ENCODE measurements around the gene SLC50A1.

Gene SLC50A1

DNA sequence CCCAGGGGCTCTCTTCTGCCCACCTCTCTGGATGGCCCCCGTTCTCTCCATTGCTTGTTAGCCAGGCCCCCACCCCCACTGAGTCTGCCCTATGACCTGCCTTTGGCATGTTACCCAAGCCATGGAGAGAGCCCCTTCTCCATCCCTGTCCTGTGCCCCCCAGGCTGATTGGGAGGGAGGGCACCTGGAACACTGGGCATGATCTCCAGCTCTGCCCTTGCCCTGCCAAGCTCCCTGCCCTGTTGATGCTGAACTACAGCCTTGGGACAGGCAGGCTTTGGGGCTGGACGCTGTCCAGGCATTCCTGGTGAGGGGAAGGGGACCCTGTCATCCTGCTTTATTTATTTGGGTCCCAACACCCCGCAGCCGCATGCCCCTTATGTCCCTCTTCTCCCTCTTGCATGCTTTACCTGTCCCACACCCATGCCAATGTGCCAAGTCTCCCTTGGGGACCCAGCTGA lies 48.7 kb downstream of the SLC50A1 start:
- DNase-seq (ENCODE audit: low read depth in 3 of 3), result no peak

DNA sequence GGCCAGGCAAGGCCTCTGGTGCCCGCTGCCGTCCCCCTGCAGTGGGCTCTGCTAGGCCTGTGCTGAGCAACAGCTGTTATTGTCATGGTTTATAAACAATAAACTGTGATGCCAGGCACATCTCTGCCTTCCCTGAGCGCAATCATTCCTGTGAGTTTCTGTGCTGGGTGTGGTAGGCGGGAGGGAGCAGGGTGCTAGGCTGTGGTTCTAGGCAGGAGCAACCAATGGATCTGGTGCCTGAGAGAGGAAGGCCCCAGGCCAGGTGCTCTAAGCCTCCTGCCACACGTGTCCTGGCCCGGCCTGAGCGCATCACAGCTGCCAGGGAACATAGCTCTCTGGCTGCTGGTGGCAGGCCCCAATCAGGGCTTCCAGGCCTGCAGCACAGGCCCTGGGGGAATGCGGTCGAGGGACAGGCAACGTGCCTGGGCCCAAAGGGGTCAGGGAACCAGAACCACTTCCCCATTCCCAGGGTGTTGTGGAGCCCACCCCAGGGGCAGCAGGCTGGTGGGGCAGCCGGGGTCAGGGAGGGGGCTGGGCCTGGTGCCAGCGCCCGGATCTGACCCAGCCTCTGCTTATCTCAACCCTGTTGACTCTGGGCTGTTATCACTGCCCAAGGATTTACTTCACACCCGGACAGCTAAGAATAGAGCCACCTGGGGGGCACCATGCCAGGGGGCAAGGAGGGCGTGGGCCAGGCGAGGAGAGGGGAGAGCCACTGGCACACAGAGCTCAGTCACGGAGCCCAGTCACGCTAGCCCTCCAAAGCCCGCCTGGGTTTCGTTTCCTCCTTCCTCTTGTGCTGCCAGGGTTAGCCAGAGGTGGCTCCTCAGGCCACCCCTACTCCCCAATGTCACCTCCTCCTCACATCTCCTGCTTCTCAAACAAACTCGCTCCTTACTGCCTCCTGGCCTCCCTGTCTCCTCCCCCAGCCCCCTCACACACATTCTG lies 49.5 kb downstream of the SLC50A1 start:
- no peak for DNase-seq (ENCODE audit: low read depth in 3 of 3)

DNA sequence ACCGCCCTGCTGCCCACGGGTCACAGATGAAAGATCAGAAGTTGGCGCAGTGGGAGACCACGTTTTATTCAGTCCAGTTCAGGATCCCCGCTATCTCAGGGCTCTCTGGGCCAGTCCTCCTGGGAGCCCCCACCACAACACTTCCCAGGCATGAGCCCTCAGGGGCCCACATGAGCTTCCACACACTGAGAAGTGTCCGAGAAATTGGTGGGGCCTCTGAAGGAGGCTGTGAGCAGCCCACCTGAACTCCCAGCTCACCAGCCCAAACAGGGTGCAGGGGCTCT lies 50.1 kb downstream of the SLC50A1 start:
- DNase-seq (ENCODE audit: low read depth in 3 of 3), result no peak

DNA sequence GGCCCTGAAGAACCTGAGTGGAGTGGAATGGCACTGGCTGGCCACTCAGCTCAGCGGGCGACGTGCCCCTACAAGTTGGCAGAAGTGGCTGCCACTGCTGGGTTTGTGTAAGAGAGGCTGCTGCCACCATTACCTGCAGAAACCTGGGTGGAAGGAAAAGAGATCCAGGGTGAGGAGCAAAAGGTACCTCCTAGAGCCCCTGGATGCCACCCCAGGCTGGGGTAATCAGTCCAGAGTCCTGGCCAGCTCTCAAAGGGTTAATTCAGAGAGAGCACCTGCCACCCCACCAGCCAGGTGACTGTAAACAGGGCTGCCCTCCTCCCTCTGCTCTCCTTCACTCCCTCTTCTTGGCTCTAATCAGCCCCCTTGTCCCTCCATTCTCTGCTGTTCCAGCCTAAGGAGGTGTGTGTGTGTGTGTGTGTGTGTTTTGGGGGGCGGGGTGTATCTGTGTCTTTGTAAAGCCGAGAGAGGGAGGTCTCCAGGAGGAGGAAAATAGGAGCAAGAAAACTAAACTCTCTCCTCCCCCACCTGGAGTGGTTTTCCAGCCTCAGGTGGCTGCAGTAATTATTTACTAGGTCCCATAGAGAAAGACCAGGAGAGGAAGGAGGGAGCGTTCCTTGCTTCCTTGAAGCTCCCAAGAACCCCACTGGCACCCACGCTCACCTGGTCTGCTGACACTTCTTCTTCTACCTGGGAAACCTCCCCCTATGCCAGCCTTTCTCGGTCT lies 50.6 kb downstream of the SLC50A1 start:
- no peak for DNase-seq (ENCODE audit: low read depth in 3 of 3)

DNA sequence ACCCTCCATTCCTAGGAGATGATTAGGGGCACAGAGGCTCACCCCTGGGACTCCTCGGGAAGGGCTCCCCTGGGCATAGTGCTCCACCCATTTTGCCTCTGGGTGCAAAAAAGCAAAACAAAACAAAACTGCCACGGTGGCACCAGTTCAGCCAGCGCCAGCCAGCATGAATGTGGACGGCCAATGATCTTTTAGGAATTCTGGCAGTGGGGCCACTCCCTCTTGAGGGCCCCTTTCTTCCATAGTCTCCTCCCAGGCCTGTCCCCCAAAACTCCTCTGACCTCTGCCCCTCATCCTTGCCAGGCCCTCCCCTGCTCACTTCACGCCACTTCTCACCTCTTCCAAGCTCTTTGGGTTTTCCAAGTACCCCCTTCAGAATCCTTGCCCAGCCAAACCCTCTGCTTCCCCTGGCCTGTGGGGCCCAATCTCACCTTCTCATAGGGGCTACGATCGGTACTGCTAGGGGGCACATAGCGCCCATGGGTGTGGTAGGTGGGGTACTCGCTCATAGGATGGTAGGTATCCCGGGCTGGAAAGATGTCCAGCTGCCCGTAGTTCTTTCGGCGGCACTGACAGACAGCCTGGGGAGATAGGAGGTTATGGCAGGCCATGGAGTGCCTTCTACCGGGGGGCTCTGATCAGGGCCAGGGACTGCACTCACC lies 51.3 kb downstream of the SLC50A1 start:
- DNase-seq (ENCODE audit: low read depth in 3 of 3), result no peak

DNA sequence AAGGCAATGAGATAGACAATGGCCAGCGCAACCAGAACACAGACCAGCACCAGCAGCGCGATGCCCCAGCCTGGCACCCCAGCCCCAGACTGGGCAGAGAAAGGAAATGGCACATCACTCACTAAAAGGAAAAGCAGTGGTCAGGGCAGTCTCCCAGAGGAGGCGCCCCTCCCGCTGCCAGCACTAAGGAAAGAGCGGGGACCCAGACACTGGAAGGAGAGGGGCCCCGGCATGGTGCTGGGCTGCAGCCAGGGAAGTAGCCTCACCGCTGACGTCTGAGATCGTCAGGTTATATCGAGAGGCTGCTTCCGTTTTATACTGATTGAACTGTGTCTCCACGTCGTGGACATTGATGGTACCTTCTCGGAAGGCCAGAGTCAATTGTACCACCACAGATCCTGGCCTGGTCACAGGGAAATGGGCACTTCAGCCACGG lies 51.8 kb downstream of the SLC50A1 start:
- DNase-seq (ENCODE audit: low read depth in 3 of 3), result no peak

DNA sequence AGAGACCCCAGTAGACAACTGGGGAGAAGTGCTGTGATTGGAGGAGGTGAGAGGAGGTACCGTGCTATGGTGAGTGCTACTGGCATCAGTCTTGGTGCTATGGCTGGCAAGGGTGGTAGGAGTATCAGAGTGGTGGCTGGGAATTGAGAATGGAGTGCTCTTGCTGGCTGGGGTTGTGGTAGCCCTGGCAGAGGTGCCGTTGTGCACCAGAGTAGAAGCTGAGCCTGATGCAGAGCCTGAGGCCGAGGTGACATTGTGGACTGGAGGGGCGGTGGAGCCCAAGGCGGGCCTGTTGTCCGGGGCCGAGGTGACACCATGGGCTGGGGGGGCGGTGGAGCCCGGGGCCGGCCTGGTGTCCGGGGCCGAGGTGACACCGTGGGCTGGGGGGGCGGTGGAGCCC lies 52.6 kb downstream of the SLC50A1 start:
- DNase-seq (ENCODE audit: low read depth in 3 of 3), result no peak

Measured in stimulated activated CD4-positive, alpha-beta T cell treated with anti-CD3 and anti-CD28 coated beads, TNF-alpha, amount 100 ng/mL, for 4 hours (primary cell).